Kidney epithelial cell (primary cell): ENCODE measurements around the gene ITGB4. TPM values are rescaled to one million over a fixed set of nuclear protein-coding genes. Genes with fewer than 3 reads are reported as not detected.

Experiments used
- DNase-seq: peaks from one replicate; pipeline ENCODE4 v3.0.0-alpha.2; 2010; ENCODE audit warnings: low read depth
- H3K27me3 ChIP-seq: 2 replicates; pipeline ENCODE4 v1.6.0; 2011; ENCODE audit warnings: low read length; ENCODE audit not compliant: control insufficient read depth, insufficient read depth
- H3K36me3 ChIP-seq: 2 replicates; pipeline ENCODE4 v1.5.1; 2011; ENCODE audit warnings: low read length; ENCODE audit not compliant: control insufficient read depth, insufficient read depth
- H3K4me3 ChIP-seq: 2 replicates; pipeline ENCODE4 v1.5.1; 2011; ENCODE audit warnings: low read depth, mild to moderate bottlenecking, control low read depth, low read length
- CTCF ChIP-seq: IDR thresholded peaks from 2 replicates; pipeline ENCODE4 v1.5.1; 2011; ENCODE audit warnings: mild to moderate bottlenecking, moderate library complexity, low read length, control low read depth, inconsistent platforms; ENCODE audit not compliant: insufficient read depth, poor library complexity, severe bottlenecking
- total RNA-seq: library from RNA; depleted of rRNA; stranded (reverse); fragments of >200 nt; gene quantifications from 2 replicates; pipeline ENCODE4 v1.2.3, GENCODE V29; 2015

The ITGB4 gene
- total RNA-seq, 1 donor from 2014 or later = 17.8 TPM

GRCh38 chr17:75722076-75722475 lies 817 bp downstream of the ITGB4 start:
- no peak for TF ChIP-seq CTCF
- H3K27me3 ChIP-seq = peaks cover 12% of the 10 kb centered on the region
- DNase-seq = no peak
- H3K4me3 ChIP-seq = no peak overlapping the region
- H3K36me3 ChIP-seq = no peaks in the 10 kb centered on the region

GRCh38 chr17:75722542-75723095 lies 1.4 kb downstream of the ITGB4 start:
- no peak for DNase-seq
- H3K4me3 ChIP-seq = no peak overlapping the region
- H3K27me3 ChIP-seq = peaks cover 12% of the 10 kb centered on the region
- no peak for TF ChIP-seq CTCF
- H3K36me3 ChIP-seq = no peaks in the 10 kb centered on the region

GRCh38 chr17:75723171-75723930 lies 2.1 kb downstream of the ITGB4 start:
- no peak for DNase-seq
- H3K36me3 ChIP-seq = no peaks in the 10 kb centered on the region
- TF ChIP-seq CTCF = no peak
- no peak overlapping the region for H3K4me3 ChIP-seq
- peaks cover 12% of the 10 kb centered on the region for H3K27me3 ChIP-seq

- no peak for TF ChIP-seq CTCF
- H3K4me3 ChIP-seq = no peak overlapping the region
- DNase-seq = no peak
- peaks cover 11% of the 10 kb centered on the region for H3K27me3 ChIP-seq
- H3K36me3 ChIP-seq = no peaks in the 10 kb centered on the region
Measured at GRCh38 chr17:75724016-75725003, 3.1 kb downstream of the ITGB4 start.

- no peaks in the 10 kb centered on the region for H3K36me3 ChIP-seq
Measured at GRCh38 chr17:75725504-75725903, 4.2 kb downstream of the ITGB4 start.

More at GRCh38 chr17:75725504-75725903, 4.2 kb downstream of the ITGB4 start:
- DNase-seq = no peak
- no peak overlapping the region for H3K4me3 ChIP-seq
- peaks cover 9% of the 10 kb centered on the region for H3K27me3 ChIP-seq
- TF ChIP-seq CTCF = no peak
